Cardiac fibroblast (primary cell): ENCODE data around the gene BRD4.

Experiments
- DNase-seq, 2 donors: peaks; one replicate each; pipeline versions ENCODE4 v3.0.0 to v3.0.0-alpha.2; 2010; ENCODE audit warnings: low read depth in 2 of 2
- H3K4me3 ChIP-seq, 2 donors: replicated peaks in 1 of 2; 1 replicate in 1 of 2; 2 replicates in 1 of 2; pipeline ENCODE4 v1.5.1; 2011; ENCODE audit warnings: low read depth in 2 of 2, low read length in 2 of 2, mild to moderate bottlenecking in 2 of 2, moderate library complexity in 1 of 2
- TF ChIP-seq, protein P1 (sequence below): IDR thresholded peaks from one replicate; pipeline ENCODE4 v1.5.1; 2011; ENCODE audit warnings: low read depth, mild to moderate bottlenecking, low read length, inconsistent platforms

The BRD4 gene

DNA sequence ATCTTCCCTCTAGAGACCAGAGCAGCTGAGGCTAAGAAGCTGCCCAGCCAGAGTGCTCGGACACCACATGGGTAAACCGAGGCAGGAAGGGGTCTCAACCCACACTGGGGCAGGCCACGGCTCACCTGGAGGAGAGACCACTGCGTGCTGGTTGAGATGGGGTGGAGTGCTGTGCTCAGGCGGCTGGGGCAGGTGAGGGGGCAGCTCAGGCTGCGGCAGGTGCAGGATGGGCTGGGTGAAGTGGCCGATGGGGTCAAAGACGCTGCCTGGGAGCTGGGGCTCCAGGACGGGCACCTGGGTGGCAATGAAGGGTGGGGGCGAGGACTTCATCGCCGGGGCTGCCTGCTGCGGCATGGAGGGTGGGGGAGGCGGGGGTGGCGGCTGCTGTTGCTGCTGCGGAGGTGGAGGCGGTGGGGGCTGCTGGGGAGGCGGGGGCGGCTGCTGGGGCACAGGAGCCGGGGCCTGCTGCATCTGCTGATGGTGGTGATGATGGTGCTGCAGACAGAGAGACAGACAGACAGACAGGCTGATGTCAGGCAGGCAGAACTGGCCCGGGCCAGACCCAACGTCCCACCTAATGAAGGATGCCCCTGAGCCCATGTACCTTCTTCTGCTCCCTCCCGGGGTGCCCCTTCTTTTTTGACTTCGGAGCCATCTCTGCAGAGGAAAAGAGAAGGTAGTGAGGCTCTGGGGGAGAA lies 88.1 kb downstream of the BRD4 start:
- TF ChIP-seq, protein P1, sequence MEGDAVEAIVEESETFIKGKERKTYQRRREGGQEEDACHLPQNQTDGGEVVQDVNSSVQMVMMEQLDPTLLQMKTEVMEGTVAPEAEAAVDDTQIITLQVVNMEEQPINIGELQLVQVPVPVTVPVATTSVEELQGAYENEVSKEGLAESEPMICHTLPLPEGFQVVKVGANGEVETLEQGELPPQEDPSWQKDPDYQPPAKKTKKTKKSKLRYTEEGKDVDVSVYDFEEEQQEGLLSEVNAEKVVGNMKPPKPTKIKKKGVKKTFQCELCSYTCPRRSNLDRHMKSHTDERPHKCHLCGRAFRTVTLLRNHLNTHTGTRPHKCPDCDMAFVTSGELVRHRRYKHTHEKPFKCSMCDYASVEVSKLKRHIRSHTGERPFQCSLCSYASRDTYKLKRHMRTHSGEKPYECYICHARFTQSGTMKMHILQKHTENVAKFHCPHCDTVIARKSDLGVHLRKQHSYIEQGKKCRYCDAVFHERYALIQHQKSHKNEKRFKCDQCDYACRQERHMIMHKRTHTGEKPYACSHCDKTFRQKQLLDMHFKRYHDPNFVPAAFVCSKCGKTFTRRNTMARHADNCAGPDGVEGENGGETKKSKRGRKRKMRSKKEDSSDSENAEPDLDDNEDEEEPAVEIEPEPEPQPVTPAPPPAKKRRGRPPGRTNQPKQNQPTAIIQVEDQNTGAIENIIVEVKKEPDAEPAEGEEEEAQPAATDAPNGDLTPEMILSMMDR: no peak
- DNase-seq: no peak
- no peak overlapping the region for H3K4me3 ChIP-seq

DNA sequence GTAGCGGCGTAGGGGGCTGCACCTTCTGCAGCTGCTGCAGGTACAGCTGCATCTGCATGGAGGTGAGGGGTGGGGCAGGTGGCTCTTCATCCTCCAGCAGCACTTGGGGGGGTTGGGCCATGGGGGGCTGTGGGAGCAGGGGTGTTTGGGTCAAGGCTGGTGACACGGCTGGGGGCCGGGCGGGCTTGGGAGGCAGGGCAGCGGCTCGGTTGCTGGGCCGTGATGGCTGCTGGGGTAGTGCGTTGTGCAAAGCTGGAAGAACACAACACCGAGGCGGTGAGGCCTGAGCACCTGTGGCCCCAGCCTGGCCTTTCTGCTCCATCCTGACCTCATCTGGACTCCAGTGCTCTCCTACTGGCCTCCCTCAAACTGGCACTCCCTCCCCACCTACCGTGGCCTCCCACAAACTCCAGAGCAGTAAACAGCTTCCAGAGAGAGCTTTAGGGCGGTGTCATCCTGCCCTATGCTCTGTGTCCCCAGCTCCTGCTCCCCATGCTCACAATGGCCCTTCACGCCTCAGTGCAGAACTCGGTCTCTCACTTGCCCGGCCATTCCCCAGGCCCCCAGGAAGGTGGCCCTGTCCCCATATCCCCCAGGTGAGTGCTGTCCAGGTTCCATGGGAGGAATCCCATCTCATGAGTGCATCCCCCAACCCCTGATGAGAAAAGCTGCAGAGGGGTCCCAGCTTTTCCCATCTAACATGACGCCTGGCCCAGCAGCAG lies 88.9 kb downstream of the BRD4 start:
- H3K4me3 ChIP-seq: no peak overlapping the region
- no peak for DNase-seq
- TF ChIP-seq, protein P1: no peak

DNA sequence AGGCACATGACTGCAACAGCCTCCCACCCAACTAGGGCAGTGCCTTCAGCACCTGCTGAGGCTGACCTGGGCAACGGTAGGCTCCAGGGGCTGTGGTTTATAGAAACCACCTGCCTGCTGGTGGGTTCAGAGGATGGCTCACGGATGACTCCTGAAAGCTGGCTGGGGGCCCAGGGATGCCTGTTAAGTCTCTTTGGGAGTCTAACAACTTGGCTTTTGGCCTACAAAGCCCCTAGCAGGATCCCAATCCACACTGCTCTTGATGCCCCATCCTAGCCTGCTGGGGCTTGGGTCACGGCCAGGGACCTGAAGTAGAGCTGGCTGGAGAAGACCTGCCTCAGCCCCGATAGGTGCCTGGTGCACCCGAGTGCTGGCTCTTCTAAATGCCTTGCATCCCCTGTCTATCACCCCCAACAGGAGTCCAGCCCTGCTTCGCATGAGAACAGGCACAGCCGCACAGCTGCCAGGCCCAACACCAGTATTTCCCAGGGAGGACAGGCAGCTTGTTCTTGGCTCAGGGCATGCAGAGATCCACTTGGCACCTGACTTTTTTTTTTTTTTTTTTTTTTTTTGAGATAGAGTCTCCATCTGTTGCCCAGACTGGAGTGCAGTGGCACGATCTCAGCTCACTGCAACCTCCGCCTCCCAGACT lies 91.0 kb downstream of the BRD4 start:
- no peak overlapping the region for H3K4me3 ChIP-seq
- TF ChIP-seq, protein P1: no peak
- DNase-seq: no peak

DNA sequence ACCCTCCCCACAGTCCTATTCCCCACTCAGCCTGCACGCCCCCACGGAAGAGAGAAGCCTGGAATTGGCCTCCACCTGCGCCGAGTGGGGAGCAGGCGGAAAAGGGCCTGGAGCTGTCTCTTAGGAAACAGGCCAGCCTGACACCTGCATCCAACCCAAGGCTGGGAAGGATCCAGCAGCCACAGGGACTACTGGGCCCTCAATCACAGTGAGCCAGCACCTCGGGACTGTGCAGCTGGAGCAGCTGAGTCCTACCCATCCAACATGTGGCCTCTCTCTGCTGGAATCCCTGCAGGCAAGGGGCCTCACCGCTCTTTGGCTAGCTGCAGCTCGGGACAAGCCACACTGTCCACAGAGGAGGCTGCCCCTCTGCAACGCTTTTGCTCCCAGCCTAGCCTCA lies 91.8 kb downstream of the BRD4 start:
- TF ChIP-seq, protein P1: no peak
- no peak overlapping the region for H3K4me3 ChIP-seq
- DNase-seq: no peak

DNA sequence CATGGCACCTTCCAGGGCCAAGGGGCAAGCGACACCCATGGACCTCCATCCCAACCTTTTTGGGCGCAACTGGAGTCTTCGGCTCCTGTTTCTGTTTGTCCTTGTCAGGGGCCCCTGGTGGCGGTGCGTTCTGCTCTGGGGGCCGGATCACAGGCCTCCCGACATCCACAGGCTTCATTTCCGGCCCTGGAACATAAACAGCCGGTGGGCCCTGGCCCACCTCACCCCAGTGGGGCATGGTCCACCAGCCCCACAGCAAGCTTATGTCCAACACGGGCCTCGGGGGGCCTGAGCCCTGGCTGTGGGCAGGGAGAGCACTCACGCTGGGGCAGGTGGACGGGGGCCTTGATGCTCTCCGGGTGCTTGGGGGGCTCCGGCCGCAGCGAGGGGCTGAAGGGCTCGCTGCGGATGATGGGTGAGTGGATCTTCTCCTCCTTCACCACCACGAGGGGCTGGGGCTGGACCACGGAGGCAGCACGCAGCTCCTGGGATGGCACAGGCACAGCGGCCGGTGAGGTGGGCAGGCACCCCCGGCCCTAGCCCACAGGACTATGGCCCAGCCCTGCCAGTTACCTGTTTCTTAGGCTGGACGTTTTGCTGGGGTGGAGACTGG lies 92.9 kb downstream of the BRD4 start:
- no peak for DNase-seq
- H3K4me3 ChIP-seq: no peak overlapping the region
- TF ChIP-seq, protein P1: no peak

DNA sequence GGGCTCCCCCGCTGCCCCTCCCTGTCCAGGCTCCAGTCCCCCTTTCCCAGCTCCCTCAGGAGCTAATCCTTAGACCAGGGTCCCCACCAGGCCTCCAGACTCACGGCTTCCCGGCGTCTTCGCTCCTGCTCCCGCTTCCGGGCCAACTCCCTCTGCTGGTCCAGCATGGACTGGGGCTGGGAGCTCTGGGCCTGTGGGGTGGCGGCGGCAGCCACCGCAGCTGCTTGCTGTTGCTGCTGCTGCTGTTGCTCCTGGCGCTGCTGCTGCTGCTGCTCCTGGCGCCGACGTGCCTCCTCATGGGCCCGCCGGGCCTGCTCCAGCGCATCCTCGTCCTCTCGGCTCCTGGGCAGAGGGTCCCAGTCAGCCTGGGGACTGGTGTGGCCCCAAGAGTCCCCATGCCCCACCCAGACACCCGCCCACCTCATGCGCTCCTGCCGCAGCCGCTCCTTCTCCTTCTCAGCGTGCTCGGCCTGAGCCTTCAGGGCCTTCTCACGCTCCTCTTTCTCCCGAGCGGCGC lies 93.6 kb downstream of the BRD4 start:
- DNase-seq: no peak
- no peak overlapping the region for H3K4me3 ChIP-seq
- TF ChIP-seq, protein P1: peak; percentile 1
